ENCODE results near the gene NEK7. TPM values are rescaled to one million over a fixed set of nuclear protein-coding genes. Genes with fewer than 3 reads are reported as not detected.
A peak's percentile ranks its signal among the peaks of the same experiment; 100 is the strongest.

Gene NEK7
- total RNA-seq, 1 donor from 2014 or later: 185 TPM

GRCh38 chr1:198267056-198267455 lies 110.3 kb downstream of the NEK7 start:
- intact Hi-C loops (cut with DNase I): loop anchor here (5.0 kb wide), 1 partner anchor 100 kb away; no protein-coding TSS in a partner anchor
- DNase-seq: no peak
- no peak for ATAC-seq (ENCODE audit: poor library complexity)

- intact Hi-C loops (cut with DNase I): loop anchor here (5.0 kb wide), 1 partner anchor 101 kb away; no protein-coding TSS in a partner anchor
- ATAC-seq (ENCODE audit: poor library complexity) (no peak), DNase-seq (no peak)
Observed at GRCh38 chr1:198267921-198268320, 111.1 kb downstream of the NEK7 start.

GRCh38 chr1:198268784-198269645 lies 112.2 kb downstream of the NEK7 start:
- no peak for ATAC-seq (ENCODE audit: poor library complexity)
- intact Hi-C loops (cut with DNase I): loop anchor here (5.0 kb wide), 1 partner anchor 102 kb away; no protein-coding TSS in a partner anchor
- DNase-seq: no peak

- no peak for DNase-seq
- no peak for ATAC-seq (ENCODE audit: poor library complexity)
- intact Hi-C loops (cut with DNase I): loop anchor here (5.0 kb wide), 1 partner anchor 102 kb away; no protein-coding TSS in a partner anchor
Observed at GRCh38 chr1:198269646-198269940, 112.8 kb downstream of the NEK7 start.

- DNase-seq (no peak), ATAC-seq (ENCODE audit: poor library complexity) (no peak)
- intact Hi-C loops (cut with DNase I): loop anchor here (10.0 kb wide), 1 partner anchor 66 kb away; no protein-coding TSS in a partner anchor
Observed at GRCh38 chr1:198270273-198270828, 113.6 kb downstream of the NEK7 start.

GRCh38 chr1:198271467-198271866 lies 114.7 kb downstream of the NEK7 start:
- intact Hi-C loops (cut with DNase I): loop anchor here (10.0 kb wide), 1 partner anchor 67 kb away; no protein-coding TSS in a partner anchor
- ATAC-seq (ENCODE audit: poor library complexity) (no peak), DNase-seq (no peak)

- intact Hi-C loops (cut with DNase I): loop anchor here (10.0 kb wide), 1 partner anchor 68 kb away; no protein-coding TSS in a partner anchor
- ATAC-seq (ENCODE audit: poor library complexity) (peak; percentile 32), DNase-seq (no peak)
Observed at GRCh38 chr1:198272492-198272891, 115.7 kb downstream of the NEK7 start.

GRCh38 chr1:198273748-198274295 lies 117.0 kb downstream of the NEK7 start:
- DNase-seq (no peak), ATAC-seq (ENCODE audit: poor library complexity) (no peak)
- intact Hi-C loops (cut with DNase I): loop anchor here (10.0 kb wide), 1 partner anchor 69 kb away; no protein-coding TSS in a partner anchor

GRCh38 chr1:198275597-198275996 lies 118.8 kb downstream of the NEK7 start:
- ATAC-seq (ENCODE audit: poor library complexity): no peak
- no peak for DNase-seq
- intact Hi-C loops (cut with DNase I): loop anchor here (10.0 kb wide), 1 partner anchor 71 kb away; no protein-coding TSS in a partner anchor

- ATAC-seq (ENCODE audit: poor library complexity) (no peak), DNase-seq (no peak)
- intact Hi-C loops (cut with DNase I): loop anchor here (10.0 kb wide), 1 partner anchor 71 kb away; no protein-coding TSS in a partner anchor
Observed at GRCh38 chr1:198276241-198276640, 119.4 kb downstream of the NEK7 start.

- intact Hi-C loops (cut with DNase I): loop anchor here (10.0 kb wide), 1 partner anchor 74 kb away; no protein-coding TSS in a partner anchor
- DNase-seq (no peak), ATAC-seq (ENCODE audit: poor library complexity) (no peak)
Observed at GRCh38 chr1:198278943-198279342, 122.1 kb downstream of the NEK7 start.

- intact Hi-C loops (cut with DNase I): no loop called here
- ATAC-seq (ENCODE audit: poor library complexity): no peak
Observed at GRCh38 chr1:198280080-198280479, 123.3 kb downstream of the NEK7 start.

GRCh38 chr1:198281911-198282310 lies 125.1 kb downstream of the NEK7 start:
- no peak for ATAC-seq (ENCODE audit: poor library complexity)
- DNase-seq: no peak
- intact Hi-C loops (cut with DNase I): no loop called here

More at GRCh38 chr1:198280080-198280479, 123.3 kb downstream of the NEK7 start:
- DNase-seq: no peak

GRCh38 chr1:198283222-198283621 lies 126.4 kb downstream of the NEK7 start:
- no peak for ATAC-seq (ENCODE audit: poor library complexity)
- no peak for DNase-seq
- intact Hi-C loops (cut with DNase I): no loop called here

GRCh38 chr1:198287916-198288315 lies 131.1 kb downstream of the NEK7 start:
- intact Hi-C loops (cut with DNase I): no loop called here
- ATAC-seq (ENCODE audit: poor library complexity) (no peak), DNase-seq (no peak)

- DNase-seq (no peak), ATAC-seq (ENCODE audit: poor library complexity) (peak; percentile 25)
- intact Hi-C loops (cut with DNase I): no loop called here
Observed at GRCh38 chr1:198290089-198290683, 133.4 kb downstream of the NEK7 start.

GRCh38 chr1:198291036-198291435 lies 134.2 kb downstream of the NEK7 start:
- no peak for ATAC-seq (ENCODE audit: poor library complexity)
- no peak for DNase-seq
- intact Hi-C loops (cut with DNase I): no loop called here

- intact Hi-C loops (cut with DNase I): no loop called here
- DNase-seq: no peak
- ATAC-seq (ENCODE audit: poor library complexity): no peak
Observed at GRCh38 chr1:198291924-198292323, 135.1 kb downstream of the NEK7 start.

- intact Hi-C loops (cut with DNase I): no loop called here
- DNase-seq: no peak
- ATAC-seq (ENCODE audit: poor library complexity): no peak
Observed at GRCh38 chr1:198295225-198295624, 138.4 kb downstream of the NEK7 start.
